EL (cell line): Measurements from ENCODE around the gene WWC1.
"Not testable (repeated sequence)": the region's sequence is repeated elsewhere in the genome, so short reads cannot be mapped to it uniquely, and the experiment has no call there.

Experiments used
- DNase-seq: peaks from one replicate; pipeline ENCODE4 v3.0.0-alpha.2; 2016

The WWC1 gene

GRCh38 chr5:168286863-168287262 is 4.6 kb upstream of the WWC1 start:
- DNase-seq, result not testable (repeated sequence)

GRCh38 chr5:168287362-168287761 is 4.1 kb upstream of the WWC1 start:
- DNase-seq, result no peak

GRCh38 chr5:168288349-168289245 is 2.8 kb upstream of the WWC1 start:
- no peak for DNase-seq

GRCh38 chr5:168290902-168291341 is 523 bp upstream of the WWC1 start:
- DNase-seq, result no peak

- DNase-seq, result peak; percentile 45
Measured at GRCh38 chr5:168291964-168292785, 730 bp downstream of the WWC1 start.

- DNase-seq, result no peak
Measured at GRCh38 chr5:168292786-168293696, 1.6 kb downstream of the WWC1 start.

GRCh38 chr5:168295574-168296201 is 4.2 kb downstream of the WWC1 start:
- peak; percentile 86 for DNase-seq

GRCh38 chr5:168296682-168297081 is 5.2 kb downstream of the WWC1 start:
- no peak for DNase-seq

- no peak for DNase-seq
Measured at GRCh38 chr5:168298949-168299348, 7.5 kb downstream of the WWC1 start.

GRCh38 chr5:168299372-168299771 is 7.9 kb downstream of the WWC1 start:
- DNase-seq, result no peak

- no peak for DNase-seq
Measured at GRCh38 chr5:168300326-168301182, 9.1 kb downstream of the WWC1 start.

- peak; percentile 60 for DNase-seq
Measured at GRCh38 chr5:168301593-168302390, 10.3 kb downstream of the WWC1 start.

- DNase-seq, result peak; percentile 66
Measured at GRCh38 chr5:168302785-168303184, 11.3 kb downstream of the WWC1 start.

GRCh38 chr5:168303393-168304025 is 12.1 kb downstream of the WWC1 start:
- DNase-seq, result no peak

GRCh38 chr5:168304349-168304748 is 12.9 kb downstream of the WWC1 start:
- DNase-seq, result no peak

GRCh38 chr5:168305281-168305680 is 13.8 kb downstream of the WWC1 start:
- no peak for DNase-seq

GRCh38 chr5:168307022-168307421 is 15.6 kb downstream of the WWC1 start:
- DNase-seq, result no peak

GRCh38 chr5:168307925-168308584 is 16.6 kb downstream of the WWC1 start:
- no peak for DNase-seq

GRCh38 chr5:168308976-168309598 is 17.6 kb downstream of the WWC1 start:
- no peak for DNase-seq
